Mammary microvascular endothelial cell (primary cell): ENCODE data around the gene SLC9C2. TPM values are rescaled to one million over a fixed set of nuclear protein-coding genes. Genes with fewer than 3 reads are reported as not detected.

Experiments used
- total RNA-seq: library from RNA; depleted of rRNA; stranded (reverse); fragments of >200 nt; gene quantifications from 2 replicates; pipeline ENCODE4 v1.2.3, GENCODE V29; 2015

Gene SLC9C2, protein sequence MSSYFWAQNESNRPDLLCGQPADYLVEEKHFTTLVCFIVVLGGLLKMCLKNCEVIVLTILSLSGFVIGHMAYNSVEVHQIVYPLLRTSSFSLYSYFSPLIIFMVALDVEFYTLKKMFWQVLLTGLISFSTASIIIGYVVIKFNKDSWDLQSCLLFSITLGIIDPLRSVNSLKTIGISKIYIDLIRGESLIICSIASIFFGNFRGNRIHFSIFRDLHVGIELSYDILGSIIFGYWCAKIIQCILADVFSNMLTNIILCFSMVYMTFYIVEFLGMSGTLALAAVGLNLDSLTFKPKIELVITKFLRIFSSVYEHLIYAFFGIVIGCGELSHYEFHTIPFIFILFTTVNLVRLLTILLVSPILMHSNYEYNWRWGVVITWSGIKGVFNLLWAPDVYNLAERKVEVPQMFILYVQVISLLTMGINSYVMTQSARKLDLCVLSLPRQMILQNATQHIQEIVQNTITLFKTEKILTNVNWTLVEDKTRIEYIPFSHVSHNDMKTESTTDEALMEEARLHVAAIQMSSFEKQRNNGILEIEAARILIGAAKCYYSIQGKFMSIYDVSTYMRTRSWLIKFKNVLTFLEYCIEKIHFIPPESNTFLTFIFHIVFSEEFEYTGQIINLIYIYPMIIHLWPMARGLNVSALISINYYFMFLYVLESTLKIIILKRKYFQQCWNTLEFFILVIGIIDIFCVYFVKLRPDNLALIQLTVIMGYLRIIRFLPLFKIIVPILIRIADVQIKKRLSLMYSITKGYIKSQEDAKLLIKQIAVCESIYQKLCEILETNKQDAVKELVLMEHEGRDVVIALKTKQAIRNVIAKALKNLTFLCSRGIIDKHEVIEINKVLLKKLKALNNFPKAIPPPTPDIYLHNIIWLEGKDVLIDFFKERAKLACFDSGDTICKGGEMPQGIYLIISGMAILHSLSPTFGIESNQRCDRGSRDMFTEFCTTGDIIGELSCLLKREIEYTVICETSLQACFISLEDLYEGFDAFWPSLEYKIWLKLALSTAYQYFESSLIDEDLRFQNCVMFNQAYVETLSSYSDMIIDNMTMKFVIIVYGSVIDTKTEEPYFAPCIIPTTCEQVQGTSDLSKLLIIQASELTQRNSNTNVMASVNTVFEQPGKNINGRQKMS
- not detected in 2 replicates for total RNA-seq

DNA sequence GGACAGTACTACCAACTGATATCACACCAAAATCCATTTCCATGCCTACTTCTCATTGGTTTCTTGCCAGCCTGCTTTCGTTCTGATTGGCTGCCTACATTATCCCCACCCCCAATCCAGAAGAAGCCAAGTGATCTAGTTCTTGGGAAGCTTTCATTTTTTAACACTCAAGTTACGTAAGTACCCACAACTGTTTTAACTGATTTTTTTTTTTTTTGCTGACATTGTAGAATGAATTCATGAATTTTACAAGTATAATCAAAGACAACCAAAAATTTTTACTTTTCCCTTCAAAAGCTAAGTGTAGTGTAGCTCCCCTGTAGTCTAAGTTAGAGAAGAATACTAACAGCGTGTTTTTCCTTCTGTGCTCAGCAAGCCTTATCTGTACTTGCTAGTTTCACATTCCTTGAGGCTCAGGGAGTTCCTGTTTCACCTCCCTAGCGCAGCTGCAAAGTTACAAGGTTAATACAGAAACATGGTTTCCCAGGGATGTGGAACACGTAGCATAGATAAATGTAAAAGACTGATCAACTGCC is at the start of gene SLC9C2:
Gene SLC9C2, minus strand, starts transcription at position 17 of the 536 bp plus-strand sequence. CDS start 1,296 bp downstream, outside the sequence.

DNA sequence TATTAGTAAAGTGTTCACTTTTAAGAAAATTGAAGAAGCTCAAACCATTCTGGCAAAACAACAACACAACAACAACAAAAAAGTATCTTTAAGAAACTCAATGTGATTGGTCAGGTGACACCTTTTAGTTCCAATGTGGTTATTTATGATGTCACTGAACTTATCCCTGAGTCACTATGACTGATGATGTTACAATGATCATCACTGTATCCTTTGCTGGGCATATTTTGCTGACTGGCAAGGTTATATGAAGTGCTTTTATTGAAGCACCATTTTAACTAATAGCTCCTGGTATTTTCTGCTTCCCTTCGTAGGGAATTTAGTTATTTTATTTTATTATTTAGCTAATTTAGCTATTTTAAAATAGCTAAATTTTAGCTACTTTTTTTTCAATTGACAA is 32.2 kb upstream of the SLC9C2 start, which contains the start of gene TEX50:
Gene TEX50, plus strand, starts transcription at position 223 of the 400 bp plus-strand sequence. CDS start 184 bp downstream, outside the sequence.

DNA sequence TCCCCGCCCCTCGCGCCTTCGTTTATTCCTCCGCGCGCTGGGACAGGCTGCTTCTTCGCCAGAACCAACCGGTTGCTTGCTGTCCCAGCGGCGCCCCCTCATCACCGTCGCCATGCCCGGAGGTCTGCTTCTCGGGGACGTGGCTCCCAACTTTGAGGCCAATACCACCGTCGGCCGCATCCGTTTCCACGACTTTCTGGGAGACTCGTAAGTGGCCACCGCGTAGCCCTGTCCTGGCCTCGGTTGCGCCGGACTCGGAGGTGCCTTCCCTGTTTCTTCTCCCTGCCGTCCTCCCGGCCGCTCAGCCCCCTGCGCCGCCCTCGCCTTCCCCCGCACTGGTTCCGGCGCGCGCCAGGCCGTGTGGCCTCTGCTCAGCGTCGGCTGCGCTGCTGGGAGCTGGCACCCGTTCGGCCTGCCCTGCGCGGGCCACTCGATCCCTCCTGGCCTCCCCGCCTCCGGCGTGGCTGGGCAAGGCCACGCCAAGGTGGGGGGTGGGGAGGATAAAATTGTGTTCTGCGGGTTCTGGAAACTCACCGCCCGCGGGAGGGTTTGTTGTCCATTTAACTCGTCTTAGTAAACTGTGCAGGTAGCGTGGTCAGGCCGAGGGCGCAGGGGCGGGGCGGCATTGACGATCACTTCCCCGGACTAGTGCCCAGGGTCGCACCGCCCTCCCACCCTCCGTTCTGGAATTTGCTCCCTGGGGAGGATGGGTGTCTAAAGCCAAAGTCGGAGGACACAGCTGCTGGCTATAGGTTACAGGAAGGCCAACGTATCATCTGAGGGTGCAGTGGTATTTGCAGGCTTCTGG is 125.4 kb downstream of the SLC9C2 start, which contains the start of gene PRDX6:
Gene PRDX6, plus strand, starts transcription at position 50 of the 808 bp plus-strand sequence. Its CDS starts 63 bp downstream, at position 113.

Other genes with a start within 250 kb of the SLC9C2 start
- gene PRDX6, start 125.7 kb downstream of the SLC9C2 start, total RNA-seq, result 212 and 230 TPM in 2 replicates
- not detected in 2 replicates for gene TEX50, start 32.3 kb upstream of the SLC9C2 start, total RNA-seq
- gene ANKRD45, start 66.8 kb upstream of the SLC9C2 start, total RNA-seq, result not detected in 2 replicates
- gene KLHL20, start 111.9 kb upstream of the SLC9C2 start, total RNA-seq, result 15.3 and 21.6 TPM in 2 replicates
- 27.8 and 30.8 TPM in 2 replicates for gene DARS2, start 221.6 kb upstream of the SLC9C2 start, total RNA-seq
- 10.9 and 18.8 TPM in 2 replicates for gene CENPL, start 221.8 kb upstream of the SLC9C2 start, total RNA-seq